Measurements from ENCODE around the gene AMOTL1.

- no peak for TF ChIP-seq POLR2AphosphoS5 (IDR thresholded peaks at IDR 0.05; ENCODE audit: insufficient read depth, low read depth, low read length)
- no peak for TF ChIP-seq JUN (IDR thresholded peaks at IDR 0.05; ENCODE audit: borderline replicate concordance, insufficient read depth, insufficient read length, low read depth)
- no peak for TF ChIP-seq POLR2A (IDR thresholded peaks at IDR 0.05; ENCODE audit: low read depth, low read length)
- no peak for TF ChIP-seq CTCF (IDR thresholded peaks at IDR 0.05; ENCODE audit: extremely low read depth in 1 of 2, insufficient read depth in 1 of 2, low read depth in 1 of 2, low read length in 2 of 2)
These were observed 152.2 kb downstream of the AMOTL1 start for GRCh38 chr11:94920311-94920710.

All from endothelial cell of umbilical vein (primary cell).